SK-N-MC (cell line): ENCODE results near the gene GNG3.

Experiments used
- DNase-seq: peaks from one replicate; pipeline ENCODE4 v3.0.0-alpha.2; 2011; ENCODE audit warnings: low read depth, low spot score
- H3K27ac ChIP-seq: fragments of 200-600 bp; sonication (generic); 2 replicates; pipeline ENCODE4 v1.5.1; 2016; ENCODE audit warnings: mixed run types
- H3K36me3 ChIP-seq: fragments of 200-600 bp; sonication (generic); 2 replicates; pipeline ENCODE4 v1.6.1; 2017; ENCODE audit warnings: antibody characterized with exemption, low read length, mixed read lengths; ENCODE audit not compliant: insufficient read depth
- H3K4me3 ChIP-seq: fragments of 200-600 bp; sonication (generic); 2 replicates; pipeline ENCODE4 v1.5.1; 2016
- H3K9ac ChIP-seq: fragments of 200-600 bp; sonication (generic); 2 replicates; pipeline ENCODE4 v1.8.0; 2017; ENCODE audit warnings: mixed run types, mixed read lengths; ENCODE audit not compliant: insufficient read length
- H3K9me3 ChIP-seq: fragments of 200-600 bp; sonication (generic); 2 replicates; pipeline ENCODE4 v1.6.1; 2017; ENCODE audit warnings: low read depth, mild to moderate bottlenecking, antibody characterized with exemption, low read length, moderate library complexity, mixed read lengths
- EZH2 ChIP-seq: fragments of 200-600 bp; sonication (generic); IDR thresholded peaks from one replicate; pipeline ENCODE4 v1.6.1; 2017; ENCODE audit warnings: antibody characterized with exemption
- FOXP2 ChIP-seq: optimal IDR thresholded peaks from 2 replicates; pipeline ENCODE3; 2011; ENCODE audit warnings: mild to moderate bottlenecking, moderate library complexity; ENCODE audit not compliant: insufficient read depth; ENCODE audit errors: extremely low read length, control extremely low read depth
- POLR2AphosphoS5 ChIP-seq: IDR thresholded peaks from 2 replicates; pipeline ENCODE4 v1.6.1; 2012; ENCODE audit warnings: mild to moderate bottlenecking, low read depth, low read length, borderline replicate concordance

The GNG3 gene

DNA sequence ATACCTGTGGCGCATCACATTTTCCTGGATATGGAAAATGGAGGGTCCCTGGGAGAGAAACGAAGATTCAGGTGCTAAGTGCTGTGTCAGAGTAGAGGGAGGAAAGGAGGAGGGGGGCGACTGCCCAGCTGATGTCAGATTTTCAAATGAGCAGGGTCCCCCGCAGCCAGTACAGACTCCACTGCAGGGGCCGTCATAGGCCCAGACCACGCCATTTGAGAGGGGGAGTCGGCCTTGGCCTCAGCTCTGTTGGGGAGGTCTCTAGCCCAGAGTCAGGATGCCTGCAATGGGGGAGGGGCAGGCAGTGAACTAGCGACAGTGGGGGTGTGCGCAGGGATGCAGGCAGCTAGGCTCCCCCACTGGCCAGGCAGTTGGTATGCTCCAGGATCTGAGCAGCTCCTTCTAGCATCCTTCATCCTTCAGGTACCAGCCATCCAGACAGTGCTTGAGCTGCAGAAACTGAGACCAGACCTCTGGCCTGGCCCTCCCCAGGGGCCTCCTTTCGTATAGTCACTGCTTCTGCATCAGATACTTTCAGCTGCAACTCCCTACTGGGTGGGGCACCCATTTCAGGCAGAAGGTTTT, at the start of gene GNG3, which contains the start of gene BSCL2:
Gene GNG3, plus strand, starts transcription at position 400 of the 585 bp plus-strand sequence. CDS start 620 bp downstream, outside the sequence.
Gene BSCL2, minus strand, starts transcription at position 148 of the 585 bp plus-strand sequence. CDS start 229 bp downstream, outside the sequence.
- Histone ChIP-seq H3K4me3 (peak within 1 kb of the TSS; percentile 79), H3K27ac (peak within 1 kb of the TSS; percentile 71), H3K9ac (peak within 1 kb of the TSS; percentile 47), H3K9me3 (no peaks in the 10 kb centered on the region), H3K36me3 (peaks cover 45% of the 10 kb centered on the region)
- no peak for DNase-seq
- no peak for TF ChIP-seq EZH2
- peak; percentile 49; the same call in 1 of the 2 replicates for TF ChIP-seq POLR2AphosphoS5

DNA sequence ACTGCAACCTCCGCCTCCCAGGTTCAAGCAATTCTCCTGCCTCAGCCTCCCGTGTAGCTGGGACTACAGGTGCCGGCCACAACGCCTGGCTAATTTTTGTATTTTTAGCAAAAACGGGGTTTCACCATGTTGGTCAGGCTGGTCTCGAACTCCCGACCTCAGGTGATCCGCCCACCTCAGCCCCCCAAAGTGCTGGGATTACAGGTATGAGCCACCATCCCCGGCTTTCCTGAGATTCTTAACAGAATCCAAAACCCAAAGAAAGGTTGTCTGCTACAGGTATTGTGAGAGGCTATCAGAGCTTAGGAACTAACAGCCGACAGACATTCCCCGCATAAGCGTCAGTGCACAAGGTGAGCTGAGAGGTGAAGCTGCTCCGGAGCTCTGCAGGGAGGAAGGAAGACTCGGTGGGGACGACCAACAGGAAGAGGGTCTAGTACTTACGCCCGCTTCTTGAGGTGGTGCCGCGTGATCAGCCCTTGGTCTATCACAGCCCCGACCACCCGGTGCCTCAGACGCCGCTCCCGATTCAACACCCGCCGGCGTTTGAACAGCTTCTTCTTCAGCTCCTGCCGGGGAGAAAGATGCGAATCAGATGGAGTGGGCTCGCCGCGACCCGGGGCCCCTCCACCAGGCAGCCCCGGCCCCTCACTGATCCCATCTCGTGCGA, 42.9 kb upstream of the GNG3 start:
- no peak for TF ChIP-seq EZH2
- TF ChIP-seq POLR2AphosphoS5: no peak
- no peak for TF ChIP-seq FOXP2
- Histone ChIP-seq H3K36me3 (peaks cover 25% of the 10 kb centered on the region), H3K4me3 (peak overlapping the region; percentile 92), H3K27ac (peak overlapping the region; percentile 78; the same call in 1 of the 2 replicates), H3K9ac (peak overlapping the region; percentile 97), H3K9me3 (no peaks in the 10 kb centered on the region)
- DNase-seq: no peak

DNA sequence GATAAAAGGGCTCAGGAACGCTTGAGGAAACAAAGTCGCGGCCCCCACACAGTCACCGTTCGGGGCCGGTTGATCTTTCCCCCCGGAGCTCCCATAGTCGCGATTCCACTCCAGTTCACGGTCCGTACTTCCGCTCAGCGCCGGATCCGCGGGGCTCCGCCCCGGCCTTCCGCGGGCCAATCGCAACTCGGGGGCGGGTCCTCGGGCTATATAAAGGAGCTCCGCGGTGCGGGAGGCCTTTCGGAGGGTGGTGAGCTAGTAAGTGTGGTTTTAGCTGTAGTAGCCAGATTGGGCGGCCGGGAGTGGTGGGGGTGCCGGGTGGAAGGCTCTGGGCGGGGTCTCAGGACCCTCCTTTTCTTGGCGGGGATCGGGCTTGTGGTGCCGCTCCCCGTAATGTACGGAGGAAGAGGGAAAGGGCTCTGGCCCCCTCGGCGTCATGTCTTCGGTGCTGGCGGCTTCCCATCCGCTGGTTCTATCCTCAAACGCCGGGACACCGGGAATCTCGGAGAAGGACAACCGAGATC, 42.3 kb upstream of the GNG3 start, which contains the start of the genes C11orf98 and CSKMT:
Gene C11orf98, minus strand, starts transcription at position 136 of the 524 bp plus-strand sequence. Its CDS starts 41 bp downstream, at position 95.
Gene CSKMT, plus strand, starts transcription at position 238 of the 524 bp plus-strand sequence. CDS start 568 bp downstream, outside the sequence.
- Histone ChIP-seq H3K36me3 (peaks cover 25% of the 10 kb centered on the region), H3K9ac (peak within 1 kb of the TSS; percentile 97), H3K9me3 (no peaks in the 10 kb centered on the region), H3K4me3 (peak within 1 kb of the TSS; percentile 92), H3K27ac (peak within 1 kb of the TSS; percentile 78)
- peak; percentile 67 for DNase-seq
- TF ChIP-seq EZH2 (no peak), POLR2AphosphoS5 (peak; percentile 100), FOXP2 (no peak)

DNA sequence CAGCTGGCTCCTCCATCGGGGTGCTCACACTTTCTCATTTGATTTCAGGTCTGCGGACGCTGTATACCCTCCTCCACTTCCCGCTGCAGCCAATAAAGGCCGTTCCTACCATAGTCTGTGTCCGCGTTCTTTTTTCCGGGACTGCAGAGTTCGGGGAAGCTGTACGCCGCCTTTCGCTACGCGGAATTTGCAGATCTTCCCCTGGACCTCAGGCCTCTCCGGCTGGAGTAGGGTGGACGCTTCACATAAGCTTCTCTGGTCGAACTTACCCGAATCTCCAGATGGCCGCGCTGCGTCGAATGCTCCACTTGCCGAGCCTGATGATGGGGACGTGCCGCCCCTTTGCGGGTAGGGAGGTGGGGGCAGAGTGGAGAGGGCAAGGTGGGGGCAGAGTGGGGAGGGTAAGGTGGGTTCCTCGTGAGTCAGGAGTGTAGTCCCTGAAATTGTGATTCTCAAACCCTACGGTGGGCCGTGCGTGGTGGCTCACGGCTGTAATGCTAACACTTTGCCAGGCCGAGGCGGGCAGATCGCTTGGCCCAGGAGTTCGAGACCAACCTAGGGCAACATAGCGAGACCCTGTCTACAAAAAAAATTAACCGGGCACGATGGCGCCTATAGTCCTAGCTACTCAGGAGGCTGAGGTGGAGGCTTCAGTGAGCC, 41.7 kb upstream of the GNG3 start:
- Histone ChIP-seq H3K4me3 (peak overlapping the region; percentile 92), H3K27ac (peak overlapping the region; percentile 58), H3K36me3 (peaks cover 25% of the 10 kb centered on the region), H3K9ac (peak overlapping the region; percentile 97), H3K9me3 (no peaks in the 10 kb centered on the region)
- TF ChIP-seq FOXP2 (no peak), EZH2 (no peak), POLR2AphosphoS5 (no peak)
- DNase-seq: no peak

DNA sequence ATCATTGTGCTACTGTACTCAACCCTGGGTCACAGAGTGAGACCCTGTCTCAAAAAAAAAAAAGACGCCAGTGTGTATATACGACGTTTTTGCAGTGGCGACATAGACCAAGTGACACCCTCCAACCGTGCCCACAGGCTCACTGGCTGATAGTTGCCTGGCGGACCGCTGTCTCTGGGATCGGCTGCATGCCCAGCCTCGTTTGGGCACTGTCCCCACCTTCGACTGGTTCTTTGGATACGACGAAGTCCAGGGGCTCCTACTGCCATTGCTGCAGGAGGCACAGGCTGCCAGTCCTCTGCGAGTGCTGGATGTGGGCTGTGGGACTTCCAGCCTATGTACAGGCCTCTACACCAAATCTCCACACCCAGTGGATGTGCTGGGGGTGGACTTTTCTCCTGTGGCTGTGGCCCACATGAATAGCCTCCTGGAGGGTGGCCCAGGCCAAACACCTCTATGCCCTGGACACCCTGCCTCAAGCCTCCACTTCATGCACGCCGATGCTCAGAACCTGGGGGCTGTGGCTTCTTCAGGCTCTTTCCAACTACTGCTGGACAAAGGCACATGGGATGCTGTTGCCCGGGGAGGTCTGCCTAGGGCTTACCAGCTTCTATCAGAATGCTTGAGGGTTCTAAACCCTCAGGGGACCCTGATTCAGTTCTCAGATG, 41.1 kb upstream of the GNG3 start:
- Histone ChIP-seq H3K4me3 (peak overlapping the region; percentile 92), H3K36me3 (peaks cover 25% of the 10 kb centered on the region), H3K9me3 (no peaks in the 10 kb centered on the region), H3K9ac (peak overlapping the region; percentile 97), H3K27ac (peak overlapping the region; percentile 58)
- TF ChIP-seq FOXP2: no peak
- TF ChIP-seq EZH2: no peak
- TF ChIP-seq POLR2AphosphoS5: no peak
- DNase-seq: no peak

DNA sequence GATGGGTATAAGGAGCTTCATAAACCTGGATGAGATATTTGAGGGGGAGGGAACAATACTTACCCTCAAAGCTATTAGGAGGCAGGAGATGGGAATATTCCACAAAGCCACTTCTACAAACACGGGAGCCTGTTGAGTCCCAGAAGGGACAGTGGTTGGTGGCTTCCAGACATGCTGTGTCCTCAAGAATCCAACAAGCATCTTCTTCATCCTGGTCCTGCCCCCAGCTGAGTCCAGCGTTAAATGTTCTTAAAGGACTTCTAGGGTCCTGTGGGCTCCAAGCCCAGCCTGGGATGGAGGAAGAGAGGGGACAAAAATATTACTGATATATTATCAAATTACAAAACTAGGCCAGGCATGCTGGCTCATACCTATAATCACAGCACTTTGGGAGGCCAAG, 40.0 kb upstream of the GNG3 start:
- peaks cover 21% of the 10 kb centered on the region for H3K36me3 ChIP-seq
- H3K9ac ChIP-seq: no peak overlapping the region
- peak overlapping the region; percentile 58 for H3K27ac ChIP-seq
- H3K9me3 ChIP-seq: no peaks in the 10 kb centered on the region
- TF ChIP-seq POLR2AphosphoS5 (peak; percentile 46; the same call in 1 of the 2 replicates), EZH2 (no peak)
- DNase-seq: no peak
- peak overlapping the region; percentile 92; the same call in 1 of the 2 replicates for H3K4me3 ChIP-seq

DNA sequence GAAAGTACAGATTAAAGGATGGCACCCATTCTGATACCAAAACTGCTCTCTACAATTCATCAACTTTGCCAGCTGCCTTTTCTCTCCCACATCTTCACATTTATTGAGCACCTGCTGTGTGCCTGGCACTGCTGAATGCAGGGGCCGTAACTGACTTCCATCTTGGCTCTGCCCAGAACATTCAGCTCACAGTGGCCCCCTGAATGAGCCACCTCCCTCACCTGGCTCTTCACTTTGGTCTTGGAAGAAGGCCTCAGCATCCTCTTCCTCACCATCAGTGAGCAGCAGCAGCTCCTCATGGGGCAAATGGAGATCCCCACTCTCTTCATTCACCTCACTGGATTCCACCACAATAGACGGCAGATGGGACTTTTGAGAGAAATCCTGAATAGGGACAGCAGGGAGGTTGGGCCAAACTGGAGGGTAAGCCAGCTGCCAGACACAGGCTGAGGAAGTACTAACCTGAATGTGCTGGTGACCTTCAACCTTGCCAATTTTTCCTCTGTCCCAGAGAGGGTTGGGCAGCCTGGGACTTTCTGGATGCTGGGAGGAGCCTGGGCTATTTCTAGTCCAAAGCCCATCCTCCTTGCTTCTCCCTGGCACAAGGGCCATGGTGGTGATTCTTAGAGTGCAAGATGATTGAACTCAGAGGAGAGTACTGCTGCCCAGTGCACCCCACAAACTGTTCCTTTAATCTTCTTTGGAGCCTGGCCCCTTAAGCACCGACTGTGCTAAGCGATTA, 37.9 kb upstream of the GNG3 start:
- peak overlapping the region; percentile 83 for H3K27ac ChIP-seq
- no peak overlapping the region for H3K9ac ChIP-seq
- TF ChIP-seq EZH2 (no peak), POLR2AphosphoS5 (no peak), FOXP2 (no peak)
- H3K4me3 ChIP-seq: no peak overlapping the region
- H3K36me3 ChIP-seq: peaks cover 28% of the 10 kb centered on the region
- H3K9me3 ChIP-seq: no peaks in the 10 kb centered on the region
- no peak for DNase-seq
